ENCODE results near the gene DSG3.
"Not testable (repeated sequence)": the region's sequence is repeated elsewhere in the genome, so short reads cannot be mapped to it uniquely, and the experiment has no call there.

The DSG3 gene

GRCh38 chr18:31504455-31505147, 57.1 kb downstream of the DSG3 start:
- no peak for DNase-seq (ENCODE audit: extremely low spot score)
- TF ChIP-seq, protein P1, sequence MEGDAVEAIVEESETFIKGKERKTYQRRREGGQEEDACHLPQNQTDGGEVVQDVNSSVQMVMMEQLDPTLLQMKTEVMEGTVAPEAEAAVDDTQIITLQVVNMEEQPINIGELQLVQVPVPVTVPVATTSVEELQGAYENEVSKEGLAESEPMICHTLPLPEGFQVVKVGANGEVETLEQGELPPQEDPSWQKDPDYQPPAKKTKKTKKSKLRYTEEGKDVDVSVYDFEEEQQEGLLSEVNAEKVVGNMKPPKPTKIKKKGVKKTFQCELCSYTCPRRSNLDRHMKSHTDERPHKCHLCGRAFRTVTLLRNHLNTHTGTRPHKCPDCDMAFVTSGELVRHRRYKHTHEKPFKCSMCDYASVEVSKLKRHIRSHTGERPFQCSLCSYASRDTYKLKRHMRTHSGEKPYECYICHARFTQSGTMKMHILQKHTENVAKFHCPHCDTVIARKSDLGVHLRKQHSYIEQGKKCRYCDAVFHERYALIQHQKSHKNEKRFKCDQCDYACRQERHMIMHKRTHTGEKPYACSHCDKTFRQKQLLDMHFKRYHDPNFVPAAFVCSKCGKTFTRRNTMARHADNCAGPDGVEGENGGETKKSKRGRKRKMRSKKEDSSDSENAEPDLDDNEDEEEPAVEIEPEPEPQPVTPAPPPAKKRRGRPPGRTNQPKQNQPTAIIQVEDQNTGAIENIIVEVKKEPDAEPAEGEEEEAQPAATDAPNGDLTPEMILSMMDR (IDR thresholded peaks at IDR 0.05; ENCODE audit: control extremely low read depth, extremely low read depth, low read depth, missing control alignments), result no peak
- ChIA-PET POLR2A (interaction anchor here (0.7 kb wide), 1 partner anchor 514 kb away, joined by 3 read pairs; the partner anchor contains the start of gene RNF125), CTCF (interaction anchor here (1.0 to 1.7 kb wide), 4 partner anchors 9 to 80 kb away, joined by 3 to 4 read pairs (median 3); no protein-coding TSS in a partner anchor)

DNA sequence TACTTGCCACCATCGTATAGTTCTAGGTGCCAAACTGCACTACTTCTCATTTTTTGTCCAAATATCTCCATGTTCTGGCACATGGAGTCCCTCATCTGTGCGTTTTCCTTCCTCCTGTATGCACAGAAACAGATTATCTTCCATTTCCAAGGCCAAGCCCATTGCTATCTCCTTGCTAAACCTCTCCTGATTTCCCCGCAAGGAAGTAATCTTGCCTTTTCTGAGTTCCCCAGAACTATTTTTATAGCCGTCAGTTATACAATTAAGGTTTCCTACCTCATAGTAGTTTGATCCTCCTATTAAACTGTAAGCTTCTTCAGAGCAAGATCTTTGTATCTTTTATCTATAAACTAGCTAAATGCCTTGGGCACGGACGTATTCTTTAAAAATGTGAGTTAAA, 57.6 kb downstream of the DSG3 start:
- ChIA-PET POLR2A (interaction anchor here (0.7 kb wide), 1 partner anchor 513 kb away, joined by 3 read pairs; the partner anchor contains the start of gene RNF125), CTCF (interaction anchor here (1.0 to 1.7 kb wide), 3 partner anchors 12 to 81 kb away, joined by 3 to 4 read pairs (median 3); no protein-coding TSS in a partner anchor)
- no peak for DNase-seq (ENCODE audit: extremely low spot score)
- TF ChIP-seq, protein P1 (IDR thresholded peaks at IDR 0.05; ENCODE audit: control extremely low read depth, extremely low read depth, low read depth, missing control alignments), result no peak

DNA sequence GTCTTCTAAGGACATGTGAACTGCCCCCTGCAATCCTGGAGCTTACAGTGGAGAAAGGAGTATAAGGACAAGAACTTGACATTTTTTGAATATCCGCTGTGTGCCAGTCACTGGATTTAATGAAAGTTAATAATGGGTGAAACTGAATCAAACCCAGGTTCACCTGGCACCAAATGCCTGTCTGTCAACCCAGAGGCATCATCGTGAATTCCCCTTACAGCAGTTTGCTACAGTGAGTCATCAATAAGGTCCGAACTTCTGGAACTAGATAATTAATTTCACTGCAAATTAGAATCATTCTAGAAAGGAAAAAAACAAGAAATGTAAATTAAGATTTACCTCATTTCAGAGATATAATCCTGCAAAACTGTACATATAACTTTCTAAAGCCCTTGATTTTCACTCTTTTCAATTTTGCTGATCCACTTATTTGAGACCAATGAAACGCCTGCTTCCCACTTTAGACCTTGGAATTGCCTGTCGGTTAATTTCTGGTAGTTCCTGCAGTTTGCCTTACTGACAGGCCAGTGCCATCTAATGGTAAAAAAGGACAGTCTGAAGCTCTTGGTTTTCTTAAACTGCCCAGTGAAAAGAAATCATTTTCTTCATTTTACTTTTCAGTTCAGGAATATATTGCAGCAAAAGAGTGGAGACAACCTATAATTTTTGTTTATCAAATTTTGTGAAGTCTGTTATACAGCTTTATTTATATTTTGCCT, 58.6 kb downstream of the DSG3 start:
- TF ChIP-seq, protein P1 (IDR thresholded peaks at IDR 0.05; ENCODE audit: control extremely low read depth, extremely low read depth, low read depth, missing control alignments), result no peak
- CTCF ChIA-PET, result interaction anchor here (1.3 to 1.7 kb wide), 2 partner anchors 13 to 18 kb away, joined by 3 read pairs; no protein-coding TSS in a partner anchor
- POLR2A ChIA-PET, result no interaction called here
- no peak for DNase-seq (ENCODE audit: extremely low spot score)

- DNase-seq (ENCODE audit: extremely low spot score); POLR2A ChIA-PET: not testable (repeated sequence)
- CTCF ChIA-PET, result interaction anchor here (1.3 kb wide), 1 partner anchor 12 kb away, joined by 3 read pairs; no protein-coding TSS in a partner anchor
These were observed 59.6 kb downstream of the DSG3 start for GRCh38 chr18:31507124-31507523.

DNA sequence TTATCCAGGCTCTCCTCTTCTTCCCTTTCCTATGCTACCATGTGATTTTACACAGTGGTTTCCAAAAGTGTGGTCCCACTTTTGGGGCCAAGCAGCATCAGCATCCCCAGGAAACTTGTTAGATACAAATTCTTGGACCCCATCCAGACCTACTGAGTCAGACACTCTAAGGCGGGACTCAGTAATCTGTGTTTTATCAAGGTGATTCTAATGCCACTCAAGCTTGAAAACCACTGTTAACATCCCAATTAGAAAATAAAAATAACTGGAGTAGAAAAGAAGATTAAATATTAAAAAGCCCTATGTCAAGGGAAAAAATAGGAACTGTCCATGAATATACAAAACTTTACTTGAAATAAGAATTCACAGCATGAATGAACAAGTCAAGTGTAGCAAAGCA, 61.2 kb downstream of the DSG3 start:
- no peak for DNase-seq (ENCODE audit: extremely low spot score)
- ChIA-PET CTCF (interaction anchor here (0.9 to 1.5 kb wide), 2 partner anchors 289 to 539 kb away, joined by 3 read pairs; no protein-coding TSS in a partner anchor), POLR2A (no interaction called here)
- TF ChIP-seq, protein P1 (IDR thresholded peaks at IDR 0.05; ENCODE audit: control extremely low read depth, extremely low read depth, low read depth, missing control alignments), result no peak

GRCh38 chr18:31509571-31509970, 62.0 kb downstream of the DSG3 start:
- POLR2A ChIA-PET, result no interaction called here
- no peak for DNase-seq (ENCODE audit: extremely low spot score)
- TF ChIP-seq, protein P1 (IDR thresholded peaks at IDR 0.05; ENCODE audit: control extremely low read depth, extremely low read depth, low read depth, missing control alignments), result no peak
- CTCF ChIA-PET, result interaction anchor here (0.9 kb wide), 1 partner anchor 540 kb away, joined by 3 read pairs; no protein-coding TSS in a partner anchor

Measured in GM10248 (cell line).